DND-41 (cell line): ENCODE data around the gene PARVB.

Source experiments
- EZH2 ChIP-seq: IDR thresholded peaks from 3 replicates; pipeline ENCODE4 v1.6.1; 2012; ENCODE audit warnings: borderline replicate concordance, low read depth, mild to moderate bottlenecking, moderate library complexity, low read length, inconsistent platforms; ENCODE audit not compliant: severe bottlenecking
- TF ChIP-seq, protein P1 (sequence below): IDR thresholded peaks from 2 replicates; pipeline ENCODE4 v1.5.1; 2012; ENCODE audit warnings: borderline replicate concordance, low read length, moderate library complexity, mild to moderate bottlenecking; ENCODE audit not compliant: poor library complexity, severe bottlenecking; ENCODE audit errors: extremely low read depth

DNA sequence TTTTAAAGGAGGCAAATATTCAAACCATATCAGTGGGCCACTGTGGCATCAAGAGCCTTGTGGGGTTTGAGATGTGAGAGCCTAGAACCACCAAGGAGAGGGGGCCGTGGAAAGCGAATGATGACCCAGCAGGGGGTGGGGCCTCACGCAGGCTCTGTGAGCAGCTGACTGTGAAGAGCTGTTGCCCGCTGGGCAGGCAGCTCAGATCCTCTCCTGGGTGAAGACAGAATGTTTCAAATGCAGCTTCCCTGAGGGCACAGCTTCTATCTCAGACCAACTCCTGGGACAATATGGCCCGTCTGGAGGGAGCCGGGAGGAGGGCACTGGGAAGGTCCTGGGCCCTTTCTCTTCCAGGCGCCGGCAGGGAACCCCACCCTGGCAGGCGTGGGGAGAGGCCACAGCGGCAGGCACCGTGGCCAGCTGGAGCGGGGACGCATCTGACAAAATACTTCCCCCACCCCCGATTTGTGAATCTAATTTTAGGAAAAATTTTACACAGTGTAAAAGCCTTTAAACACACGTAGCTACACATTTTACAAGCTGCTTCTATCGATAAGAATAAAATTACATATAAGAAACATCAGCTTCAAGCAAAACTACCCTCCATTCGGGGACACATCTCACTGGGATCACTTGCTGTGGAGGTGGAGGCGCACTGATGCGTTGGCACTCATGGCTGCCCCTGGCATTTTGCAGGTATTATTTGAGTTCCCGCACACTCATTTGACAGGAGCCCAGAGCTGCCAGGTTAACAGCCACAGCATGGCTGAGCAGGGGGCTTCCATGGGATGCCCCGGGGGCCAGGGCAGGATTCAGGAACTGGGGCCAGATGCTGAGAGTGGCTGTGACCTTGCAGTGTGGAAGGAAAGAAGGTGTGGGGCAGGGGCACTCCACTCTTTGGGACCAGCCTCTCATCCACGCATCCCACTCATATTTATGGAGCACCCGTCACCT is 196.9 kb downstream of the PARVB start:
- TF ChIP-seq, protein P1, sequence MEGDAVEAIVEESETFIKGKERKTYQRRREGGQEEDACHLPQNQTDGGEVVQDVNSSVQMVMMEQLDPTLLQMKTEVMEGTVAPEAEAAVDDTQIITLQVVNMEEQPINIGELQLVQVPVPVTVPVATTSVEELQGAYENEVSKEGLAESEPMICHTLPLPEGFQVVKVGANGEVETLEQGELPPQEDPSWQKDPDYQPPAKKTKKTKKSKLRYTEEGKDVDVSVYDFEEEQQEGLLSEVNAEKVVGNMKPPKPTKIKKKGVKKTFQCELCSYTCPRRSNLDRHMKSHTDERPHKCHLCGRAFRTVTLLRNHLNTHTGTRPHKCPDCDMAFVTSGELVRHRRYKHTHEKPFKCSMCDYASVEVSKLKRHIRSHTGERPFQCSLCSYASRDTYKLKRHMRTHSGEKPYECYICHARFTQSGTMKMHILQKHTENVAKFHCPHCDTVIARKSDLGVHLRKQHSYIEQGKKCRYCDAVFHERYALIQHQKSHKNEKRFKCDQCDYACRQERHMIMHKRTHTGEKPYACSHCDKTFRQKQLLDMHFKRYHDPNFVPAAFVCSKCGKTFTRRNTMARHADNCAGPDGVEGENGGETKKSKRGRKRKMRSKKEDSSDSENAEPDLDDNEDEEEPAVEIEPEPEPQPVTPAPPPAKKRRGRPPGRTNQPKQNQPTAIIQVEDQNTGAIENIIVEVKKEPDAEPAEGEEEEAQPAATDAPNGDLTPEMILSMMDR, result no peak
- no peak for TF ChIP-seq EZH2
